GM21526 (cell line): ENCODE measurements around the gene TENM4.

Experiments used
- ATAC-seq: cut with Tn5 transposase; IDR thresholded peaks from one replicate; pipeline ENCODE4 v1.9.1; 2021; ENCODE audit warnings: moderate library complexity; ENCODE audit not compliant: unreplicated experiment, low FRiP score

TENM4 gene

GRCh38 chr11:79353706-79354105, 87.1 kb downstream of the TENM4 start:
- no peak for ATAC-seq

GRCh38 chr11:79352349-79352703, 88.5 kb downstream of the TENM4 start:
- ATAC-seq = no peak

DNA sequence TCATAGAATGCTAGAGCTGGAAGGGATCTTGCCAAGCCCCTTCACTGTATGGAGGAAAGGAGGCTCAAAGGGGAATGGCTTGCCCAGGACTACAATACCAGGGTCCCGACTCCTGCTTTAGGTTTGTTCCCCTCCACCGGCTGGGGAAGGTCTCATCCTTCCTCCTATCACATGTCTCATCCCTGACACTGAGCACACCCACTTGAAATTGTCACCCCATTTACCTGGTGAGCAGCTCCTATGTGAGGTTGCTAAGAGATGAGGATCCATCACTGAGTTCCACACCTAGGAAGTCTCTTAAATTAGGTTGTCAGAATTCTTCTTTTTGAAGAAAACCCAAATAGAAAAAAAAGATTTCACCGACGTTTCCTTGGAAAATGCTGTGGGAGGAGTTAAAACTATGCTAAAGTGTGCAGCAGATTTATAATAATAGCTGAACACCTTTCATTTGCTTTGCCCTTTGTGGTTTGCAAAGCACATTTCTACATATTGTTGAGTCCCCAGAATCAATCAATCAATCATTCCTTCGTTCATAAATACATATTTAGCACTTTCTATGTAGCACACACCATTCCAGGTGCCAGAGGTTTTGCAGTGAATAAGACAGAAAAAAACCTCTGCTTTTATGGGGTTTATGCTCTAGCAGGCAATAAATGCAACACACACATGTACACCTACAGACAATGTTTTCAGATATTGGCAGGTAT, 91.7 kb downstream of the TENM4 start:
- no peak for ATAC-seq

DNA sequence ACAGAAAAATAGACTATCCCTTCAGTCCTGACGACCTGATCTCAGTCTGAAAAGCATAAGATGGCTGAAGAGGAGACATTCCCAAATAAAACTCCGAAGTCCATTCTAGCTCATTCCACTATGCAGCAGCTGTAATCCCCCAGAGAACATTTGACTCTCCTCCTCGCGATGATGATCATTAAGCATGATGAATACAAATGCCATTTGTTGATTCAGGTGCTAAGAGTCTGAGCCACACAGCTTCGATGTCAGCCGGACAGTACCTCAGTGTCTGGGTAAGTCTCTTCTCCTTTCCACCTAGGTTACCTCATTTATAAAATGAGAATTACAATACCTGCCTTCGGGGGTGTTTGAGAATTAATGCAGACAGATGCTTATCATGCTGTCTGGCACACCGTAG, 94.8 kb downstream of the TENM4 start:
- ATAC-seq = no peak

GRCh38 chr11:79344753-79345294, 96.0 kb downstream of the TENM4 start:
- no peak for ATAC-seq

DNA sequence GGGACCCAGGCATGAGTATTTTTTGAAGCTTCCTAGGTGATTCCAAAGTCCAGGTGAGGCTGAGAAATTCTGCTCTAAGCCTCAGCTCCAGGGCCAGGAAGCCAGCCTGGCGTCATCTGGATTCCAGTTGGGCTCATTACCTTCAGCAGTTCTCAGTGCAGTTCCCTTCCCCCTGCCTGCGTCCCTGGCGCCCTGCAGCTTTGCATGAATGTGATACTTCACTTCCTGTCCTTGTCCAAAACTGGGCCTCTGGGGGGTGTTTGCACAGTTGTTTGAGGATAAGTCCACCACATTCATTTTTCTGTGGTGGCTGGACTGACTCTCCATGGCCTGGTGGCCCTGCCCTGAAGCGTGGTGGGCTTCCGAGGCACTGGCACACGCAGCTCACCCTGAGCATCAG, 98.1 kb downstream of the TENM4 start:
- ATAC-seq = no peak

- no peak for ATAC-seq
Observed at GRCh38 chr11:79342236-79342635, 98.6 kb downstream of the TENM4 start.

GRCh38 chr11:79340535-79340934, 100.3 kb downstream of the TENM4 start:
- no peak for ATAC-seq

- ATAC-seq = no peak
Observed at GRCh38 chr11:79336797-79337517, 103.9 kb downstream of the TENM4 start.

DNA sequence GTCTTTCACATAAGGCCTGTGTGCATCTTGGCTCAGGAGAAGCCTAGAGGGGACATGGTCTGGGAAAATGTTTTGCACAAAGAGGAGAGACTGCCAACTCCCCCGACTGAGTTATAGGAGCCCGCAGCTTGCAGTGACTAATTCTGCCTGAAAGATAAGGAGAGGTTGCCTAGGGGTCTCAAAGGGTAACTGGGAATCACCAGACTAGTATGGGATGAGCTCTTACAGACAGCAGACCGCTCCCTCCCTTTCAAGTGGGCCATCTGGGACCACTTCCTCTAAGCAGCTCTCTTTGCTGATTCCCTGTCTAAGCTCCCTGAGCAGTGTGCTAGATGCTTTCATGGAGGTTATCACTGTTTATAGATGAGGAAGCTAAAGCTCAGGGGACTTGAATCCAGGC, 105.1 kb downstream of the TENM4 start:
- no peak for ATAC-seq

DNA sequence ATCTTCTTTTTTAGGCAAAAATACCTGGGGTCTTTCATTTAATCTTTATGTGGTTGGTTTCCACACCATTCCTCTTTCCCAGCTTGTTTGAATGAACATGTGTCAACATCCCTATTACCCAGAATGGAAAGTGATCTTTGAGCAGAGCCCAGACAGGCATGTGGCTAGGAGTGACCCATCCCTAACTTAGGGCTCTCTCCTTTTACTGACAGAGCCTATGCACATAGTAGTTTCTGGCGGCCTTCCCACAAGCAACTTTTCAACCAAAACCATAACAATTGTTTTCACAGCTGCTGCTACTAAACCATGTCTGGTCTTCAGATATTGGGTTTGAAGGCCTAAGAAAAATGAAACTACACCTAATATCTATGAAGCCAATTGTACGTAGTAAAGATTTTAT, 107.5 kb downstream of the TENM4 start:
- ATAC-seq = no peak

DNA sequence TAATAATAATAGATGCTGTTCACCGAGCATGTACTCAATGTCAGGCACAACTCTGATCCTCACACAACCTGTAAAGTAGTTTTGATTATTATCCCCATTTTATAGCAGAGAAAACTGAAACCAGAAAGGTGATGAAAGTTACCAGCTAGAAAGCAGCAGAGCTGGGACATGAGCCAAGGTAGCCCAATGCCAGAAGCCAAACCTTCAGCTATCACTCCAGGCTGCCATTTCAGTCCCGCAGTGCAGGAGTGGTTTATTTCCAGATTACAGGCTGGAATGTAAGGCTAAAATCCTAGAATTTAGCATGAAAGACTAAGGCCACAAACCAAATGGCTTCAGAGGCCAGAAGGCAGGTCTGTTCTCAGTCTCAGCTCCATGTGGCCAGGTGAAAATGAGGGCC, 108.8 kb downstream of the TENM4 start:
- no peak for ATAC-seq

DNA sequence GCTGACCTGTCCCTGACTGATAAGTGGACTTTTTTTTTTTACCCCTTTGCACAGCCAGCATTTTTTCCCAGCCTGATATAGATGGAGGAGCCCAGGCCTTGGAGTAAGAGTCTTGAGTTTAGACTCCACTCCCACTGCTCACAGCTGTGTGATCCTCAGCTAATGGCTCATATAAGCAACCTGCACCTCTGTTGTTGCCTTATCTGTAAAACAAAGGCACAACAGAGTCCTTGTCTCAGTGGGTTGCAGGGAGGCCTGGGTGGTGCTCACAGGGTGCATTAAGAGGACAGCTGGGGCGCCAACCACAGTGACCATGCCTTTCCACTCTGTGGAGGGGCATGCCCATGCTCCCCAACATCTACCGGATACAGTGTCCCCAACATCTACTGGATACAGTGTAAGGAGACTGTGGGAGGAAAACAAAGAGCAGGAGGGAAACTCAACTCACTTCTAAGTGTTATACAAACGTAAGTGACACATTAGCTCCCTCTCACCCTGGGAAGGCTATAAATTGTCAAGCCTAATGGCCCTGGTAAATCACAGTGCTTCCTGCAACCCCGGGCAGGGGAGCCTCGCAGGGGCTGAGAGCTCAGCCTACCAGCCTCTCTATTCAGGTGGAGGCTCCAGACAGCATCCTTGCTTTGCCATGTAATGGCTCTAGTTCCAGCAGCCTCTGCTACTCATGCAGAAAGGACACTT, 109.5 kb downstream of the TENM4 start:
- ATAC-seq = no peak

GRCh38 chr11:79330651-79331050, 110.2 kb downstream of the TENM4 start:
- no peak for ATAC-seq

DNA sequence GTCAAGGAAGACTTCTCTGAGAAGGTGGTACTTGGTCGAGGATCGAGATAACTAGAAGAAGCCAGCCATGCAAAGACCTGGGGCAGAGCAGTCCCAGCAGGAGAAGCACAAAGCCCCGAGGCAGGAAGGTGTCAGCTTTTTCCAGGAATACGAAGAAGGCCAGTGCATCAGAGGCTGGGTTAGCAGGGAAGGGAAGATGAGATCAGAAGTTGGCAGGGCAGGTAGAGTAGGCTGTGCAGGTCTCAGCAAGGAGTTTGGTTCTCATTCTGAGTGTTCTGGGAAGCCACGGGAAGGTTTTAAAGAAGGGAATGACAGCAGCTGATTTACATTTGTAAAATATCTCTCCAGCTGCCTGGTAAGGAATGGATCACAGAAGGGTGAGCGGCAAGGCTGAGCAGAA, 111.3 kb downstream of the TENM4 start:
- ATAC-seq = no peak

DNA sequence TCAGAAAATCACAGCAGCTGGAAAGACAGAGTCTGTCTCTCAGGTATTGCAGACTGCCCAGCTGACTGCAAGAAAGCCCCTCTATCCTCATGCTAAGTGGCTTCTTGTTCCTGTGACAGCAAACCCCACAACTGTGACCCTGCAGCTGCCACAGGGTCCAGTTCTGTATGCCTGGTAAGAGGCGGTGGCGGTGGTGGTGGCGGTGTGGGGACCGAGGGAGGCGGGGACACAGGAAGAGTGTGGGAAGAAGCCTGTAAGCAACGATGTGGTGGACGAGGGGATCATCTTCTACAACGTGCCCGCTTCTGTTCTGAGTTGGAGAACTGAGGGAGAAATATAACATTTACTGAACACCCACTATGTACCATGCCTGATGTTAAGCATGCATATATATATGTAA, 112.4 kb downstream of the TENM4 start:
- no peak for ATAC-seq

- no peak for ATAC-seq
Observed at GRCh38 chr11:79325851-79326250, 115.0 kb downstream of the TENM4 start.

DNA sequence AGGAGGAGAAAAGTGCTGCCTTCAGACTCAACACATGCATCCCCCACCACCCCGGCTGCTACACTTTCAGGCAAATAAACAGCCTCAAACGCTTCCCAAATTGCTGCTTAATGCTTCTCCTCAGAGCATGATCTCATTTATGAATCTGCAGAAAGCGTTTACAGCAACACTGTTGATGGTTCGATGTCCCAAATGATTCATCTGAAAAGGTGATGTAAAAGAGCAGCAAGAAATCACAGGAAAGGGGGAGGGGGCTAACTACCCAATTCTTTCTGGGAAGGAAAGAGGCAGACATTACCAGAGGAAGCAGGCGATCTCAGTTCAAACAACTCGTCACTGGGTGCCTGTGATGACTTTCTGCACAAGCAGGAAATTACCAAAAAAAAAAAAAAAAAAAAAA, 119.6 kb downstream of the TENM4 start:
- no peak for ATAC-seq

DNA sequence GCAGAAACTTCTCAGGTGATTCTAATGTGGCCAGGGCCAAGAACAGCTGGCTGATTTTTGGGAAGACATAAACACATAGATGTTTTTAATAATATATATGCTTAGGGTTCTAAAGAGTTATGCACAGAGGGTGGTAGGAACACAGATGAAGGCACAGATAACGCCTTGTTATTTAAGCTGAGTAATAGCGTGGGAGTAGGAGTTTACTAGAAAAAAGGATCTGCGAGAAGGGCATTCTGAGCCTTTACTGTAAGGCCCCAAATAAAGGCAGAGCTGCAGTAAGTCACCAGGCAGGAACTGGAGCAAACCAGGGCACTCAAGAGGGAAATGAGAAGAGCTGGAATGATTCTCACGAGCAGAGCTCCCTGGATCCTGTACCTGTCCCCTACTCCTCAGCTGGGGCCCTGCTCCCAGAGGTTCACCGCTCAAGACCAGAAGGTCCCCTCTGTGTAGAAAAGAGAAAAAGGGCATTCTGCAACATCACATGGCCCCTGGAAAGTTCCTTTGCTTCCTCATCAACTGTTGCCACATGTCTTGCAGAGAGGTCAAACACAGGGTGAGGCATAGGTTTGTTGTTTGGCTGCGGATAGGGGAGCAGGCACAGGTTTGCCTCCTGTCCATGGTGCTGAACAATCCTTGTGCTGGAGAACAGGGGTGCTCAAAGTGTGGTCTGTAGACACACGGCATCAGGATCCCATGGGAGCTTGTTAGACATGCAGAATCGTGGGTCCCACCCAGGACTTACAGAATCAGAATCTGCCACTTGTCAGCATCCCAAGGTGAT, 125.7 kb downstream of the TENM4 start:
- ATAC-seq = no peak

DNA sequence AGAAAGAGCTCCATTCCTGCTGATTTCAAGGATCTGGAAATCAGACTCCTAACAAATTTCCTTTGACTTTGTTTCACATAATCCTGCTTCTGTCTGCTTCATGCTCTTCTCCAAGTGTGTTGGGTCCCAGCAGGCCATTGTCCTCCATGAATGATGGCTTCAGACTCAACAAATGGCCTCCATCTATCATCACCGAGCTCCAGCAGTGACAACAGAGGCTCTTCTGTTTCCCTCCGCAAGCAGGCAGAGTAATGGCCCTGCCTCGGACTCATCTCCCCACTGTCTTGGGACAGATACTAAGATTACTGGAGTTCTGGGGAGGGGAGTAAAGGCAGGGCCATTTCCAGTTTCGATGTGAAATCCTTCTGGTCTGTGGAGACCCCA, 127.3 kb downstream of the TENM4 start:
- no peak for ATAC-seq
